ENCODE data around the gene OTUD7B.

Gene OTUD7B

DNA sequence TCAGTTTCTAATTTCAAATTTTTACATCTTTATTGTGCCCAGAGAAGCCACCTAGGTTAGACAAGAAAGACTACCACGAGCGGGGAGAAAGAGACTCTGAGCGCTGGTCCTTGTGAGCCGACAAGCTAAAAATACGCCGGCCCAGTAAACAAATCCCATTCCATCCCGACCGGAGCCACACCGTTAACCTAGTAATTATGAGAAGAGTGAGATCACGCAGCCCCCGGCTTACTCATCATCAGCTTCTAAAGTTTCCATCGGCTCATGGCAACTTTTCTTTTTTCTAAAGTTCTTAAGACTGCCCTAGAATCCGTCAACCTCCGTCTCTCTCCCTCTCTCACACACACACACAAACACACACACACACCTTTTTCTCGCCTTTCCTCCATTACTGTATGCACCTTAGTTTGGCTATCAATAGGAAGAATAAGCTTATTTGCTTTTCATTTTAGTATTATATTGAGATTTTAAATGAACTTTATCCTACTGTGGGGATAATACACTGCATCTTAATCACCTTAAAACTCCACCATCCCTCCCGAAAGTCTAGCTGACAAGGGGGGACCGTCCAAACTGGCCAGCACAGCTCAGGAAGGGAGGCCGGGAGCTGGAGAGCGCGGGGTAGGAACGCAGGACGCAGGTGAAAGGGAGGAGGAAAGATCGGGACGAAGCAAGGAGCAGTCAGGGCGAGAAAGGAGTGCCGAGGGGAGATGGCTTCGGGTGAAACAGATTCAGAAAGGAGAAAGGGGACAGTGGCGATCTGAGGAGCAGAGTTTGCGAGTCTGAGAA lies 728 bp downstream of the OTUD7B start:
- Histone ChIP-seq H3K4me3 (replicated peaks; ENCODE audit: low read depth, low read length) (peak overlapping the region; percentile 99), H3K36me3 (ENCODE audit: control insufficient read depth, insufficient read depth, low read length) (no peaks in the 10 kb centered on the region), H3K27me3 (replicated peaks; ENCODE audit: control insufficient read depth, insufficient read depth, low read length) (no peaks in the 10 kb centered on the region)
- DNase-seq (ENCODE audit: extremely low read depth, insufficient read length) = no peak
- TF ChIP-seq, protein P1, sequence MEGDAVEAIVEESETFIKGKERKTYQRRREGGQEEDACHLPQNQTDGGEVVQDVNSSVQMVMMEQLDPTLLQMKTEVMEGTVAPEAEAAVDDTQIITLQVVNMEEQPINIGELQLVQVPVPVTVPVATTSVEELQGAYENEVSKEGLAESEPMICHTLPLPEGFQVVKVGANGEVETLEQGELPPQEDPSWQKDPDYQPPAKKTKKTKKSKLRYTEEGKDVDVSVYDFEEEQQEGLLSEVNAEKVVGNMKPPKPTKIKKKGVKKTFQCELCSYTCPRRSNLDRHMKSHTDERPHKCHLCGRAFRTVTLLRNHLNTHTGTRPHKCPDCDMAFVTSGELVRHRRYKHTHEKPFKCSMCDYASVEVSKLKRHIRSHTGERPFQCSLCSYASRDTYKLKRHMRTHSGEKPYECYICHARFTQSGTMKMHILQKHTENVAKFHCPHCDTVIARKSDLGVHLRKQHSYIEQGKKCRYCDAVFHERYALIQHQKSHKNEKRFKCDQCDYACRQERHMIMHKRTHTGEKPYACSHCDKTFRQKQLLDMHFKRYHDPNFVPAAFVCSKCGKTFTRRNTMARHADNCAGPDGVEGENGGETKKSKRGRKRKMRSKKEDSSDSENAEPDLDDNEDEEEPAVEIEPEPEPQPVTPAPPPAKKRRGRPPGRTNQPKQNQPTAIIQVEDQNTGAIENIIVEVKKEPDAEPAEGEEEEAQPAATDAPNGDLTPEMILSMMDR (IDR thresholded peaks at IDR 0.05; ENCODE audit: insufficient read depth, low read length, poor library complexity, severe bottlenecking) = no peak

DNA sequence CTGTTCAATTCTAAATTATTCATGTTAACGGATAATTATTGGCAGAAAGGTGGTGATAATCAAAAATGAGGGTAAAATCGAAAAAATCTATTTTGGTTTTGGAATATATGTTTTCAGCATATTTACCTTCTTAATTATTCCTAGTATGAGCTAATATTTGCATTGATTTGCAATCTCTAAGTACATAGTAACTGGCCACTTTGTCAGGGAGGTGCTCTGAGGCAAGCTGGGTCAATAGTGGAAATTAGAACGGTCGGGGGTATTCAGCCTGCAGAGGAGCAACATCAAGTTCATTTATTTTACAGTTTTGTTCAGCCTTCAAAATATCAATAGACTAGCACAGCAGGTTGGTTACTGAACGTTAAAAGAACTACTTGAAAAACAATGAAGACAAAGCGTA lies 1.8 kb downstream of the OTUD7B start:
- Histone ChIP-seq H3K36me3 (ENCODE audit: control insufficient read depth, insufficient read depth, low read length) (no peaks in the 10 kb centered on the region), H3K4me3 (replicated peaks; ENCODE audit: low read depth, low read length) (peak overlapping the region; percentile 99), H3K27me3 (replicated peaks; ENCODE audit: control insufficient read depth, insufficient read depth, low read length) (no peaks in the 10 kb centered on the region)
- no peak for DNase-seq (ENCODE audit: extremely low read depth, insufficient read length)
- TF ChIP-seq, protein P1 (IDR thresholded peaks at IDR 0.05; ENCODE audit: insufficient read depth, low read length, poor library complexity, severe bottlenecking) = no peak

DNA sequence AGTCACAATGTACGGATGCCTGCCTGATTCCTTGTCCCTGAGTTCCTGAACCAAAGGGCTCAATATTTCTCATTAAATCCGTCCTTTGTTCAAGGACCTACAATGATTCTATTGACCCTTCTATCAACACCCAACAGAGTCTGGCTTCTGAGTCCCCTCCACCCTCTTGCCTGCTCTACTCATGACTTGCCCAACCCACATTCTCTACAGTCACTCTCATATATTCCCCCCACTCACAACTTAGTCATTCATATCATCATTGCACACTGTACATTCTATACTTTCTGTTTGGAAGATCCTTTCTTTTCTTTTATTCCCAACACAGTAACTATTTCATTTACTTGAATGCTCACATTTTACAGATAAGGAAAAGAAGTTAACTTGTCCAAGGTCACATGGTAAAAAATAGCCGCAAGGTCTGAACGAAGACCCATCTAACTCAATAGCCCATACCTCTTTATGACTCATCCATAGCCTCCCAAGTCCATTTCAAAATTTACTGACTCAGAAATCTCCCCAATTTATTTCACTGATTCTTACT lies 3.6 kb downstream of the OTUD7B start:
- H3K36me3 ChIP-seq (ENCODE audit: control insufficient read depth, insufficient read depth, low read length) = no peaks in the 10 kb centered on the region; the same call in 1 of the 2 replicates
- TF ChIP-seq, protein P1 (IDR thresholded peaks at IDR 0.05; ENCODE audit: insufficient read depth, low read length, poor library complexity, severe bottlenecking) = no peak
- no peaks in the 10 kb centered on the region for H3K27me3 ChIP-seq (replicated peaks; ENCODE audit: control insufficient read depth, insufficient read depth, low read length)
- DNase-seq (ENCODE audit: extremely low read depth, insufficient read length) = no peak
- H3K4me3 ChIP-seq (replicated peaks; ENCODE audit: low read depth, low read length) = no peak overlapping the region

DNA sequence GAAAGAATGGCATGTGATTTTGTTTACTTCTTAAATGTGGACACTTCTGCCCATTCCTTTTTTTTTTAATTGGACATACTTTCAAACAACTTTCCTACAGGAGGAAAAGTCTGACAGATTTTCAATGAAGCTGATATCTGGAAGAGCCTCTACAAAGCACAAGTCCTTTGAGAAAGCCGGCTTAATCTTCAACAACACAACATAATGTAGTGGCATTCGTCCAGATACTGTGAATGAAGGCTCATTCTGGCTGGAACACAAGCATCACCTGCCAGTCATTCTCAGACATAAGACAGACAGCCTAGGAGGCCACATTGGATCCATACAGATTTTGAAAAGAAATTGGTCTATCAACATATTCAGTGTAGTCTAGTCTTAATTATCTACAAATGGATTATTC lies 4.9 kb downstream of the OTUD7B start:
- no peaks in the 10 kb centered on the region; the same call in 1 of the 2 replicates for H3K36me3 ChIP-seq (ENCODE audit: control insufficient read depth, insufficient read depth, low read length)
- H3K4me3 ChIP-seq (replicated peaks; ENCODE audit: low read depth, low read length) = no peak overlapping the region
- DNase-seq (ENCODE audit: extremely low read depth, insufficient read length) = no peak
- TF ChIP-seq, protein P1 (IDR thresholded peaks at IDR 0.05; ENCODE audit: insufficient read depth, low read length, poor library complexity, severe bottlenecking) = no peak
- H3K27me3 ChIP-seq (replicated peaks; ENCODE audit: control insufficient read depth, insufficient read depth, low read length) = no peaks in the 10 kb centered on the region

DNA sequence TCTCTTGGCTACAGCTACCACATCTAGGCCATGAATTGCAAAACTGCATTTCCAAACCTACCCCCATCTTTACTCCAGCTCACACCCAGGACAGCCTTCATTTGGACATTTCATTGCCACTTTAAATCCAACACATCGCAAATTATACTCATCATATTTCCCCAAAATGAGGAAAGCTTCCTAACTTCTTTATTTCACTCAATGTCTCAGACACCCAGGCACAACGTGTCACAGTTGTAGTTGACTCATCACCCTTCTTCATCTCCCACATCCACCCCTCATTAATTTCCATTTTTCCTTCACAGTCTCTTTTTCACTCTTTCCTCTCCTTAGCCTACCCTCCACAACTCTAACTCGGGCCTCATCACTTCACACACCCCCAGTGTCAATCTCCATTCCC lies 6.7 kb downstream of the OTUD7B start:
- H3K36me3 ChIP-seq (ENCODE audit: control insufficient read depth, insufficient read depth, low read length) = no peaks in the 10 kb centered on the region; the same call in 1 of the 2 replicates
- TF ChIP-seq, protein P1 (IDR thresholded peaks at IDR 0.05; ENCODE audit: insufficient read depth, low read length, poor library complexity, severe bottlenecking) = no peak
- no peak for DNase-seq (ENCODE audit: extremely low read depth, insufficient read length)
- no peak overlapping the region for H3K4me3 ChIP-seq (replicated peaks; ENCODE audit: low read depth, low read length)
- no peaks in the 10 kb centered on the region for H3K27me3 ChIP-seq (replicated peaks; ENCODE audit: control insufficient read depth, insufficient read depth, low read length)

All from GM06990 (cell line).